Hepatocyte (in vitro differentiated cells): ENCODE measurements around the gene KIF17. TPM values are rescaled to one million over a fixed set of nuclear protein-coding genes. Genes with fewer than 3 reads are reported as not detected.

Experiments used
- DNase-seq: peaks from one replicate; pipeline ENCODE4 v3.0.0-alpha.2; 2016; ENCODE audit warnings: low spot score
- H2AFZ ChIP-seq: fragments of 200-600 bp; sonication (generic); 2 replicates; pipeline ENCODE4 v1.6.0; 2016; ENCODE audit warnings: antibody characterized with exemption, mild to moderate bottlenecking
- H3K27ac ChIP-seq: fragments of 200-600 bp; sonication (generic); 2 replicates; pipeline ENCODE4 v1.5.1; 2016; ENCODE audit warnings: mild to moderate bottlenecking
- H3K27me3 ChIP-seq: fragments of 200-600 bp; sonication (generic); 2 replicates; pipeline ENCODE4 v1.6.1; 2016
- H3K36me3 ChIP-seq: fragments of 200-600 bp; sonication (generic); replicated peaks from 2 replicates; pipeline ENCODE4 v1.5.1; 2016; ENCODE audit warnings: low read depth; ENCODE audit not compliant: insufficient read depth
- H3K4me1 ChIP-seq: fragments of 200-600 bp; sonication (generic); 2 replicates; pipeline ENCODE4 v1.5.1; 2016; ENCODE audit warnings: mild to moderate bottlenecking, moderate library complexity; ENCODE audit not compliant: insufficient read depth
- H3K4me2 ChIP-seq: fragments of 200-600 bp; sonication (generic); 2 replicates; pipeline ENCODE4 v1.6.0; 2016
- H3K4me3 ChIP-seq: fragments of 200-600 bp; sonication (generic); 2 replicates; pipeline ENCODE4 v1.5.1; 2016; ENCODE audit warnings: mild to moderate bottlenecking
- H3K79me2 ChIP-seq: fragments of 200-600 bp; sonication (generic); 2 replicates; pipeline ENCODE4 v1.6.0; 2017; ENCODE audit warnings: mild to moderate bottlenecking
- H3K9me2 ChIP-seq: fragments of 200-600 bp; sonication (generic); replicated peaks from 2 replicates; pipeline ENCODE4 v1.6.0; 2017; ENCODE audit warnings: mild to moderate bottlenecking; ENCODE audit not compliant: insufficient read depth
- H3K9me3 ChIP-seq: fragments of 200-600 bp; sonication (generic); 2 replicates; pipeline ENCODE4 v1.5.1; 2016; ENCODE audit warnings: low read depth, mild to moderate bottlenecking
- H4K20me1 ChIP-seq: fragments of 200-600 bp; sonication (generic); 2 replicates; pipeline ENCODE4 v1.6.0; 2016; ENCODE audit warnings: mild to moderate bottlenecking; ENCODE audit not compliant: insufficient read depth, poor library complexity, severe bottlenecking
- EZH2 ChIP-seq: fragments of 200-600 bp; sonication (generic); IDR thresholded peaks from 2 replicates; pipeline ENCODE4 v1.6.1; 2016; ENCODE audit warnings: antibody characterized with exemption, mild to moderate bottlenecking, borderline replicate concordance
- EZH2phosphoT487 ChIP-seq: fragments of 200-600 bp; sonication (generic); IDR thresholded peaks from one replicate; pipeline ENCODE4 v1.6.1; 2018; ENCODE audit warnings: antibody characterized with exemption, mild to moderate bottlenecking, low read depth, moderate library complexity; ENCODE audit not compliant: unreplicated experiment, severe bottlenecking
- WGBS: methylation state at CpG from one replicate; pipeline ENCODE4 v1.1.6; 2016; ENCODE audit warnings: low lambda C conversion rate; ENCODE audit errors: missing lambda C conversion rate; 5-methylcytosine and 5-hydroxymethylcytosine counted together
- polyA plus RNA-seq: library from polyadenylated mRNA; unstranded; fragments of >200 nt; fragmentation: Nextera tagmentation; extraction: Ambion mirVana; gene quantifications from 2 replicates; pipeline ENCODE4 v1.2.1, GENCODE V29; 2016
- total RNA-seq: library from RNA; depleted of rRNA; stranded (reverse); fragments of >200 nt; gene quantifications from 2 replicates; pipeline ENCODE4 v1.2.3, GENCODE V29; 2014
- TF ChIP-seq, protein P1 (sequence below): fragments of 200-600 bp; sonication (generic); IDR thresholded peaks from 2 replicates; pipeline ENCODE4 v1.5.1; 2016; ENCODE audit warnings: antibody characterized with exemption, mild to moderate bottlenecking; ENCODE audit not compliant: poor library complexity

Gene KIF17
- total and polyA plus RNA-seq, 2 experiments from 2014 or later = 0.23 to 0.28 TPM

DNA sequence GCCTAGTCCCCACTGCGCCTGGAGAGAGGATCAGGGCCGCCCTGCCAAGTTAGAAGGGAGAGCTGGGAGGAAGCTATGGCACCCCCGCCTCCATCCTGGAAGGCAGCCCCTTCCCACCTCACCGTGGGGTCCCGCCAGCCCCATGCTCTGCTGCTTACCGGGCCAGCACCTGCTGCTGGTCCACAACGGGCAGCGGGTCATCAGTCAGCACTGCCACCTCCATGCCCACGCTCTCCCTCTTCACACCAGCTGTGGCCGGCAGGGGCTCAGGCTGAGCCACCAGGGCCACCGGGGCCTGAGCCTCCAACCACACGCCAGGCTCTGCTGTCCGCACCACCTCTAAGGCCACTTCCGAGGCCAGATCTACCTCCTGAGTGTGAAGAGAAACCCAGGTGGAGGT lies 33.2 kb downstream of the KIF17 start:
- H3K79me2 ChIP-seq = no peaks in the 10 kb centered on the region
- no peaks in the 10 kb centered on the region for H3K9me2 ChIP-seq
- H2AFZ ChIP-seq = no peak overlapping the region
- no peaks in the 10 kb centered on the region for H3K27me3 ChIP-seq
- no peaks in the 10 kb centered on the region for H3K36me3 ChIP-seq
- no peaks in the 10 kb centered on the region for H3K9me3 ChIP-seq
- 92% methylated on average over 13 of the region's 14 CpGs for WGBS
- TF ChIP-seq, protein P1, sequence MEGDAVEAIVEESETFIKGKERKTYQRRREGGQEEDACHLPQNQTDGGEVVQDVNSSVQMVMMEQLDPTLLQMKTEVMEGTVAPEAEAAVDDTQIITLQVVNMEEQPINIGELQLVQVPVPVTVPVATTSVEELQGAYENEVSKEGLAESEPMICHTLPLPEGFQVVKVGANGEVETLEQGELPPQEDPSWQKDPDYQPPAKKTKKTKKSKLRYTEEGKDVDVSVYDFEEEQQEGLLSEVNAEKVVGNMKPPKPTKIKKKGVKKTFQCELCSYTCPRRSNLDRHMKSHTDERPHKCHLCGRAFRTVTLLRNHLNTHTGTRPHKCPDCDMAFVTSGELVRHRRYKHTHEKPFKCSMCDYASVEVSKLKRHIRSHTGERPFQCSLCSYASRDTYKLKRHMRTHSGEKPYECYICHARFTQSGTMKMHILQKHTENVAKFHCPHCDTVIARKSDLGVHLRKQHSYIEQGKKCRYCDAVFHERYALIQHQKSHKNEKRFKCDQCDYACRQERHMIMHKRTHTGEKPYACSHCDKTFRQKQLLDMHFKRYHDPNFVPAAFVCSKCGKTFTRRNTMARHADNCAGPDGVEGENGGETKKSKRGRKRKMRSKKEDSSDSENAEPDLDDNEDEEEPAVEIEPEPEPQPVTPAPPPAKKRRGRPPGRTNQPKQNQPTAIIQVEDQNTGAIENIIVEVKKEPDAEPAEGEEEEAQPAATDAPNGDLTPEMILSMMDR = no peak
- no peak for TF ChIP-seq EZH2
- no peak for TF ChIP-seq EZH2phosphoT487
- no peak for DNase-seq
- no peaks in the 10 kb centered on the region for H3K4me1 ChIP-seq
- no peaks in the 10 kb centered on the region for H4K20me1 ChIP-seq
- no peak overlapping the region for H3K4me3 ChIP-seq
- H3K4me2 ChIP-seq = no peak overlapping the region
- no peak overlapping the region for H3K27ac ChIP-seq

DNA sequence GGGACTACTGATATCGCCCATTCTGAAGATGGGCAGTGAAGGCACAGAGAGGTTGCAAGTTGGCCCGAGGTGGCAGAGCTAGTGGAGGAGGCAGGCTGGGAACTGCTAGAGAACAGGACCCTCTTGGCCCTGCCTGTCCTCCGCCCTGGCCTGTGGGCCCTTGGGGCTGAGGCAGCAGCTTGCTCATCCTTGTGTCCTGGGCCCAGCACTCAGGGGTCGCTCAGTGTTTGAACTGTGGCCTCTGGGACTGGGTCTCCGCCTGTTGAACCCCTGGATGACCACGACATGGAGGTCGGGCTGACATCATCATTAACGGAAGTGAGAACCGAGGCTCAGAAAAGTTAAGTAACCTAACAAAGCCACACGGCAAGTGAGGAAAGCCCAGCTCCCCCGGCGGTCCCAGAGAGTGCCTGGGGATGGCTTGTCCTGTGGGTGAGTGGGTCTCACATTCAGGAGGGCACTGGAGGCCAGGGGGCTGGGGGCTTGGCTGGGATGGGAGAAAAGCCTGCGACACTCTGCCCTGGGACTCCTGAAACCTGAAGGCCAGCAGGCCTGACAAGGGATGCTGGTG lies 33.7 kb downstream of the KIF17 start:
- WGBS = 95% methylated on average over 13 of the region's 13 CpGs
- H3K27ac ChIP-seq = no peak overlapping the region
- TF ChIP-seq EZH2 (no peak), EZH2phosphoT487 (no peak)
- TF ChIP-seq, protein P1 = no peak

DNA sequence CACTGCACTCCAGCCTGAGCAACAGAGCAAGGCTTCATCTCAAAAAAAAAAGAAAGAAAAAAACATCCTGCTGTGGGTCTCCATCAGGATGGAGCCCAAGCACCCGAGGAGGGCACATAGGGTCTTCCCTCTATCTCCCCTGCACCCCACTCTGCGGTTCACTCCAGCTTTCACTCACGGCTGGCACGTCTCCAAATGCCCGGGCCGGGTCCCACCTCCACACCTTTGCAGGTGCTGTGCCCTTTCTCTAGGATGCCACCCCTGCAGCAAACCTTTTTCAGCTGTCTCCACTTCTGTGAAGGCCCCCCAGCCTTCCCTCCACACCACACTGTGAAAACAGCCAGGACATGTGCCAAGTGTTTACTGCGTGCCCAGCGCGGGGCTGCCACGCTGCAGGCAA lies 34.2 kb downstream of the KIF17 start:
- Histone ChIP-seq H3K9me3 (no peaks in the 10 kb centered on the region), H3K4me2 (no peak overlapping the region), H4K20me1 (no peaks in the 10 kb centered on the region), H3K36me3 (no peaks in the 10 kb centered on the region), H3K4me3 (no peak overlapping the region), H3K4me1 (no peaks in the 10 kb centered on the region), H3K27me3 (no peaks in the 10 kb centered on the region), H3K27ac (no peak overlapping the region), H3K79me2 (no peaks in the 10 kb centered on the region), H2AFZ (no peak overlapping the region), H3K9me2 (no peaks in the 10 kb centered on the region)
- TF ChIP-seq EZH2 = no peak
- TF ChIP-seq, protein P1 = no peak
- no peak for TF ChIP-seq EZH2phosphoT487
- WGBS = 94% methylated on average over 10 of the region's 10 CpGs
- no peak for DNase-seq

More for the DNA sequence above, 33.7 kb downstream of the KIF17 start:
- H3K4me3 ChIP-seq = no peak overlapping the region
- no peaks in the 10 kb centered on the region for H3K79me2 ChIP-seq
- no peaks in the 10 kb centered on the region for H3K4me1 ChIP-seq
- DNase-seq = no peak
- H3K9me3 ChIP-seq = no peaks in the 10 kb centered on the region
- no peak overlapping the region for H3K4me2 ChIP-seq
- no peak overlapping the region for H2AFZ ChIP-seq
- H3K27me3 ChIP-seq = no peaks in the 10 kb centered on the region
- no peaks in the 10 kb centered on the region for H4K20me1 ChIP-seq
- no peaks in the 10 kb centered on the region for H3K36me3 ChIP-seq
- no peaks in the 10 kb centered on the region for H3K9me2 ChIP-seq
